ENCODE data around the gene RDH8.

Gene RDH8

DNA sequence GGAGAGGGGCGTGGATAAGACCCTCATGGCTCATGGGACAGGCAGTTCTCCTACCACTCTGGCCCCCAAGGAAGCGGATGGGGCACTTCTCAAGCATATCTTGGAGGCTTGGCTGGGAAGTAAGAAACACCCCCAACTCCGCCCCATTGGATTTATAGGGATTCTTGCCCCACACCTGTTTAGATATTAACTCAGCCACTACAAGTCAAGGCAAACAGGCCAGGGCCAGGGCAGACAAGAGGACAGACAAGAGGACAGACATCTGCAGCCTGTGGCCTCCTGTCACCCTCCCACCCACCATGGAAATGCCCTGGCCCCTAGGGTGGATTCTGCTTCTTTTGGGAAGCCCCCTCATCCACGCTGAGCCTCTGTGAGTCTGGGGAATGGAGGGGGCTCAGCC is 24.1 kb downstream of the RDH8 start:
- TF ChIP-seq CTCF (IDR thresholded peaks at IDR 0.05; ENCODE audit: low read depth, low read length): no peak
- no peak for DNase-seq (ENCODE audit: extremely low read depth, low read depth)

- no peak for TF ChIP-seq CTCF (IDR thresholded peaks at IDR 0.05; ENCODE audit: low read depth, low read length)
- DNase-seq (ENCODE audit: extremely low read depth, low read depth): no peak
These were observed 24.5 kb downstream of the RDH8 start for GRCh38 chr19:10037809-10038208.

DNA sequence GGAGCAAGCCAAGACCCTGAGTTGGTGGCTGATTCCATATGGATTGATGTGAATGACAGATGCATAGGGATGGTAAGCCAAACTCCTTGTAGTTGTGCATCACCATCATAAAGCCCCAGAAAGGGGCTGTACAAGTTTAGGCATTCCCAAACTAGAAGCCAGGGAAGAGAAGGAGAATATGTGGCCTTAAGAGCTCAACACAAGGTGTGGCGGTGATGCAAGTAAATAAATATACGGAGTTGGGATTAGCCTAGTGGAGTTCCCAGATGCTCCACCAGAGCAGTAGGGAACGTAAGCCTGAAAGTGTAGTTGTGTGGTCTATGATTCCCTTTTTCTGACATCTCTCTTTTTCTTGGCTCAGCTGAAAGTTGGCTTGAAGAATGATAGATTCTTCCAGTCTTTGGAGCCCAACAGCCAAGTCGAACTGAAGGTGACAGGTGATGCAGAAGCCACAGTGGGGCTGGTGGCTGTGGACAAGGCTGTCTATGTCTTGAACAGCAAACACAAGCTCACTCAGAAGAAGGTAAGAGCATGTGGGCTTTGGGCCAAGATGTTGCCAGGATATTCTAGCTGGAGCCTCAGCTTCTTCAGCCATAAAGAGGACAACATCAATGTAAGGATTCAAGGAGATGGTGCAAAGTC is 30.1 kb downstream of the RDH8 start:
- no peak for TF ChIP-seq CTCF (IDR thresholded peaks at IDR 0.05; ENCODE audit: low read depth, low read length)
- DNase-seq (ENCODE audit: extremely low read depth, low read depth): no peak

DNA sequence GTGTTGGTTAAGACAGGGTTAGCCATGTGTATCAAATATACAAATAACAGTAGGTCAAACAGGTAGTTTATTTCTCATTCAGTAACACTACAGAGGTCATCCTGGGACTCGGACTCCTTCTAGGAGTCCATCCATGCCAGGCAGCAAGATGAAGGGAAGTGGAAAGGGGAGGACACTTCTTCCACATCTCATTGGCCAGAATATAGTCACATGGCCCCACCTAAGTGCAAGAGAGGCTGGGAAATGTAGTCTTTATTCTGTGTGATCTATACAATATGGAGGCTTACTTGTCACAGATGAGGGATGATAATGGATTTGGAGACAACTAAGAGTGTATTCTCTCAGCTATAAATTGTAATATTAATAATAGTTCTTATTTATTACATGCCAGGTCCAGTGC is 31.1 kb downstream of the RDH8 start:
- DNase-seq (ENCODE audit: extremely low read depth, low read depth): no peak
- no peak for TF ChIP-seq CTCF (IDR thresholded peaks at IDR 0.05; ENCODE audit: low read depth, low read length)

DNA sequence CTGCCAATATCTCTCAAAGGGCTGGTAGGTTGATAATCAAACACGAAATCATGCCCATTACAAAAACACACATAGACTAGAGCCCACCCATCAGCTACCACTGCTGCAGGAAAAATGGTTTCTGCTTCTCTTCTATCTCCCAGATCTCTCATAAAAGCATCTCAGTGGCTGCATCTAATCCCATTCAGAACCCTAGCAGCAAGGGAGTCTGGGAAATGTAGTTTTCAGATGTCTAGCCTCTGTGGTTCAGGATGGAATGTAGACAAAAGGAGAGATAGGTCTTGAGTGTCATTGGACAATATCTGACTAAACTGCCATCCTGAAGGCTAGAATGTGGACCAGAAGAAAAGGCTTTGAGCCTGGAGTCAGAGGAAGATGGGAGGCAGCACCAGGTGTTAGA is 32.1 kb downstream of the RDH8 start:
- no peak for TF ChIP-seq CTCF (IDR thresholded peaks at IDR 0.05; ENCODE audit: low read depth, low read length)
- DNase-seq (ENCODE audit: extremely low read depth, low read depth): no peak

DNA sequence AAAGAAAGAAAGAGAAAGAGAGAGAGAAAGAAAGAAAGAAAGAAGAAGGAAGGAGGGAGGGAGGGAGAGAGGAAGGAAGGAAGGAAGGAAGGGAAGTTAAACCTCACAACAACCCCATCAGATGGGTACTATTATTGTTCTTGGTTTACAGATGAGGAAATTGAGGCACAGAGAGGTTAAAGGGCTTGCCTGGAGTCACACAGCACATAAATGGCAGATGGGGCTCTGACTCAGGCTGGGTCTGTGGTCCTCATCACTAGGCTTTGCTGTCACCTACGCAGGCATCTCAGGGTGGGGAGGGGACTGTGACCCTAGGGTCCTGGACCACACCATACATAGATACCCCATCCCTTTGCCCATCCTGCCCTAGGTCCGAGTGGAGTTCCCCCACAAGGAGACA is 36.3 kb downstream of the RDH8 start:
- no peak for DNase-seq (ENCODE audit: extremely low read depth, low read depth)
- TF ChIP-seq CTCF (IDR thresholded peaks at IDR 0.05; ENCODE audit: low read depth, low read length): no peak

- no peak for DNase-seq (ENCODE audit: extremely low read depth, low read depth)
- TF ChIP-seq CTCF (IDR thresholded peaks at IDR 0.05; ENCODE audit: low read depth, low read length): no peak
These were observed 39.5 kb downstream of the RDH8 start for GRCh38 chr19:10052602-10053360.

All from AG09319 (cell line).